Pancreas (tissue), 10 donors: Measurements from ENCODE around the gene PCSK9. TPM values are rescaled to one million over a fixed set of nuclear protein-coding genes. Genes with fewer than 3 reads are reported as not detected.
A peak's percentile ranks its signal among the peaks of the same experiment; 100 is the strongest.

ENCODE experiments used
- ATAC-seq, 4 donors: fragments of 200-7000 bp; cut with Tn5 transposase; one replicate each; pipeline versions ENCODE4 v1.8.0 to v1.9.1; 2020; ENCODE audit warnings: mild to moderate bottlenecking in 4 of 4, moderate library complexity in 4 of 4
- DNase-seq, 6 donors: peaks; one replicate each; pipeline ENCODE4 v3.0.0-alpha.2; 2020
- FAIRE-seq: peaks from 2 replicates; lab custom pipeline; 2012; peaks lifted over from hg19 to GRCh38; lab: Jason Lieb, UNC
- H3K27ac ChIP-seq, 4 donors: fragments of 200-600 bp; sonication (generic); 1 replicate in 3 of 4; 2 replicates in 1 of 4; pipeline versions ENCODE4 v1.5.0 to v1.8.0; 2020
- H3K27me3 ChIP-seq, 4 donors: fragments of 200-600 bp; one replicate each; pipeline ENCODE4 v1.8.0; 2021
- H3K36me3 ChIP-seq, 3 donors: fragments of 200-600 bp; sonication (generic) in 1 of 3; one replicate each; pipeline versions ENCODE4 v1.5.0 to v1.8.0; 2020 to 2021
- H3K4me1 ChIP-seq, 3 donors: fragments of 200-600 bp; one replicate each; pipeline ENCODE4 v1.8.0; 2021
- H3K4me3 ChIP-seq, 4 donors: fragments of 200-600 bp; sonication (generic) in 2 of 4; one replicate each; pipeline versions ENCODE4 v1.5.0 to v1.8.0; 2020 to 2021
- H3K9me3 ChIP-seq, 4 donors: fragments of 200-600 bp; one replicate each; pipeline ENCODE4 v1.8.0; 2021
- WGBS, 2 donors: extraction: QIAGEN DNeasy Blood & Tissue Kit; methylation state at CpG; one replicate each; pipeline ENCODE4 v1.1.7; 2013; 5-methylcytosine and 5-hydroxymethylcytosine counted together
- intact Hi-C, 3 donors: fragments of 100-400 bp; cut with DNase I; formaldehyde crosslinking; loops; one replicate each; pipeline versions ENCODE4 v1.11.1 to v1.14.2; 2022
- polyA plus RNA-seq, 2 donors: library from polyadenylated mRNA; stranded (reverse); fragments of 200-250 nt; gene quantifications; one replicate each; pipeline ENCODE4 v1.2.3, GENCODE V29; 2013
- total RNA-seq, 6 donors: library from RNA; stranded (reverse); fragmentation: NEBNext Ultra II Directional in 4 of 6; extraction: Animal tissue kit (Norgen Biotek cat#: 25700) in 4 of 6; gene quantifications; one replicate each; pipeline versions ENCODE4 v1.2.1 to v1.2.4, GENCODE V29; 2021 to 2023
- TF ChIP-seq, protein P1 (sequence below), 4 donors: fragments of 200-600 bp; sonication (generic) in 3 of 4; IDR thresholded peaks; one replicate each; pipeline versions ENCODE4 v1.5.0 to v1.8.0; 2021; ENCODE audit warnings: antibody characterized with exemption in 4 of 4
- donor health status: healthy with polysubstance abuse.
- donor health status: DM: no; HTN: no; CAD: no; lungs with moderate emphysema.
- donor health status: DM: no; HTN: no; CAD: no.
- donor health status: control.
- donor health status: control.
- donor health status: Bipolar disorder and iron deficiency.
- donor health status: DM: yes; HTN: yes; CAD: no.
- donor health status: DM: no; HTN: no; CAD: no.
- donor health status: DM: no; HTN: no; CAD: no.
- donor health status: DM: yes; HTN: yes; CAD: no.

PCSK9 gene
- total and polyA plus RNA-seq, 8 donors: 0.95 to 10.1 (median 2.5) TPM

DNA sequence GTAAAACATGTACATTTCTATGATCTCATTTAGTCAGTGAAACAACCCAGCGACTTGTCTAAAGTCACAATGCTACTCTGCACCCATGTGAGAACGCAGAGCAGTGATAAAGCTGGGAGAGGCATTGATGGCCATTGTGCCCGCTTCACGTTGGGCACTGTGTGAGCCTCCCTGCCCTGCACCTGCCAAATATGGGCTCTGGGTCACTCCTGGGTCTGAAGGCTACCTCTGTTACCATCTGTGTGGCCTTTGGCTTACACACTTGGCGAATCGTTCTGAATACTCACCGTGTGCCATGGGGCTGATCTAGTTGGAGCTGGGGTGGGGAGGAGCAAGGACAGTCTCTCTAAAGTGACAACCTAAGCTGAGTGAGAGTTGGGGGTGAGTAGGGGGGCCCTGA is 29.9 kb downstream of the PCSK9 start:
- FAIRE-seq: no peak
- Histone ChIP-seq H3K9me3 (no peaks in the 10 kb centered on the region), H3K36me3 (peaks cover 0 to 45% (median 16%) of the 10 kb centered on the region in 3 donors), H3K4me3 (no peak overlapping the region), H3K27ac (no peak overlapping the region), H3K27me3 (no peaks in the 10 kb centered on the region), H3K4me1 (no peaks in the 10 kb centered on the region)
- intact Hi-C loops: no loop called here
- DNase-seq: no peak
- TF ChIP-seq, protein P1, sequence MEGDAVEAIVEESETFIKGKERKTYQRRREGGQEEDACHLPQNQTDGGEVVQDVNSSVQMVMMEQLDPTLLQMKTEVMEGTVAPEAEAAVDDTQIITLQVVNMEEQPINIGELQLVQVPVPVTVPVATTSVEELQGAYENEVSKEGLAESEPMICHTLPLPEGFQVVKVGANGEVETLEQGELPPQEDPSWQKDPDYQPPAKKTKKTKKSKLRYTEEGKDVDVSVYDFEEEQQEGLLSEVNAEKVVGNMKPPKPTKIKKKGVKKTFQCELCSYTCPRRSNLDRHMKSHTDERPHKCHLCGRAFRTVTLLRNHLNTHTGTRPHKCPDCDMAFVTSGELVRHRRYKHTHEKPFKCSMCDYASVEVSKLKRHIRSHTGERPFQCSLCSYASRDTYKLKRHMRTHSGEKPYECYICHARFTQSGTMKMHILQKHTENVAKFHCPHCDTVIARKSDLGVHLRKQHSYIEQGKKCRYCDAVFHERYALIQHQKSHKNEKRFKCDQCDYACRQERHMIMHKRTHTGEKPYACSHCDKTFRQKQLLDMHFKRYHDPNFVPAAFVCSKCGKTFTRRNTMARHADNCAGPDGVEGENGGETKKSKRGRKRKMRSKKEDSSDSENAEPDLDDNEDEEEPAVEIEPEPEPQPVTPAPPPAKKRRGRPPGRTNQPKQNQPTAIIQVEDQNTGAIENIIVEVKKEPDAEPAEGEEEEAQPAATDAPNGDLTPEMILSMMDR (IDR thresholded peaks at IDR 0.05): no peak
- ATAC-seq: no peak
- 91% methylated on average over 7 of the region's 7 CpGs for WGBS, 2 donors

- peak in 2 of 4 donors; percentile 32 to 35 for ATAC-seq
- H3K4me1 ChIP-seq: no peaks in the 10 kb centered on the region
- no peak overlapping the region for H3K27ac ChIP-seq
- 83 to 84% methylated on average over 17 of the region's 17 CpGs for WGBS, 2 donors
- TF ChIP-seq, protein P1 (IDR thresholded peaks at IDR 0.05): no peak
- FAIRE-seq: no peak
- H3K27me3 ChIP-seq: no peaks in the 10 kb centered on the region
- no peak for DNase-seq
- no peak overlapping the region for H3K4me3 ChIP-seq
- H3K36me3 ChIP-seq: peaks cover 0 to 56% (median 16%) of the 10 kb centered on the region in 3 donors
- intact Hi-C loops: no loop called here
- H3K9me3 ChIP-seq: no peaks in the 10 kb centered on the region
Observed at GRCh38 chr1:55070293-55071164, 31.2 kb downstream of the PCSK9 start.

GRCh38 chr1:55071477-55071876 is 32.1 kb downstream of the PCSK9 start:
- no peaks in the 10 kb centered on the region for H3K4me1 ChIP-seq
- no peak overlapping the region for H3K27ac ChIP-seq
- ATAC-seq: peak in 3 of 4 donors; percentile 71 to 80 (median 71)
- no peaks in the 10 kb centered on the region for H3K27me3 ChIP-seq
- no peak for DNase-seq
- no peaks in the 10 kb centered on the region for H3K9me3 ChIP-seq
- intact Hi-C loops: no loop called here
- H3K36me3 ChIP-seq: peaks cover 0 to 65% (median 16%) of the 10 kb centered on the region in 3 donors
- 51 to 53% methylated on average over 8 of the region's 8 CpGs for WGBS, 2 donors
- H3K4me3 ChIP-seq: no peak overlapping the region
- FAIRE-seq: no peak
- TF ChIP-seq, protein P1 (IDR thresholded peaks at IDR 0.05): no peak

GRCh38 chr1:55073187-55073916 is 34.0 kb downstream of the PCSK9 start:
- H3K4me1 ChIP-seq: no peaks in the 10 kb centered on the region
- DNase-seq (no peak), ATAC-seq (no peak), FAIRE-seq (no peak)
- intact Hi-C loops: no loop called here
- no peaks in the 10 kb centered on the region for H3K27me3 ChIP-seq
- H3K9me3 ChIP-seq: no peaks in the 10 kb centered on the region
- H3K27ac ChIP-seq: no peak overlapping the region
- TF ChIP-seq, protein P1 (IDR thresholded peaks at IDR 0.05): no peak
- 90 to 92% methylated on average over 3 of the region's 3 CpGs for WGBS, 2 donors
- H3K36me3 ChIP-seq: peaks cover 0 to 79% (median 23%) of the 10 kb centered on the region in 3 donors
- no peak overlapping the region for H3K4me3 ChIP-seq
